ENCODE measurements around the gene NECTIN1.

NECTIN1 gene

DNA sequence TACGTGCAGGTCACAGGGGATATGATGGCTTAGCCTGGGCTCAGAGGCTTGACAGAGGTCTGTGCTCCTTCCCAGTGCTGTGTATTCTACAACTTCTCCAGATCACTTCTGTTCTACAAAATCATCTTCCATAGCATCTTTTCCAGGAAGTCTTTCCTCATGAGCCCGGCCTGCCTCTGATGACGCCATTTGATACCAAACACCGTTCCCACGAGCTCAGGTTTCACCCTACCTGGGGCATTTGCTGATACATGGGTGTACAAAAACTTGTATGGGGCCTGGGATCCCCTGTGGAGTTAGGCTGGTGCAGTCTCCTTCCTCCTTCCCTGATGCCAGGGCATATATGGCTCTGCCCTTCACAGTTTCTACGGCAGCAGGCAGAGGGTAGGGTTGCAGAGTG, 78.7 kb downstream of the NECTIN1 start:
- H3K27me3 ChIP-seq (ENCODE audit: low read length): no peaks in the 10 kb centered on the region
- no peaks in the 10 kb centered on the region for H4K20me1 ChIP-seq (ENCODE audit: low read depth, low read length)
- no peaks in the 10 kb centered on the region for H3K9me3 ChIP-seq (ENCODE audit: insufficient read depth, low read length)
- H3K4me2 ChIP-seq (ENCODE audit: low read depth, low read length, poor library complexity, severe bottlenecking): no peak overlapping the region
- no peak overlapping the region for H3K4me3 ChIP-seq (ENCODE audit: insufficient read depth, low read length, poor library complexity, severe bottlenecking)
- no peak overlapping the region for H2AFZ ChIP-seq (ENCODE audit: low read depth, low read length, severe bottlenecking)
- no peaks in the 10 kb centered on the region for H3K9me2 ChIP-seq (replicated peaks; ENCODE audit: insufficient read depth, low read length)
- H3F3A ChIP-seq (ENCODE audit: insufficient read depth): no peaks in the 10 kb centered on the region
- no peaks in the 10 kb centered on the region for H3K79me2 ChIP-seq (ENCODE audit: insufficient read depth, low read length)
- no peaks in the 10 kb centered on the region for H3K36me3 ChIP-seq (ENCODE audit: low read length)
- H3K9ac ChIP-seq (ENCODE audit: low read length): no peak overlapping the region
- TF ChIP-seq EZH2phosphoT487 (conservative IDR thresholded peaks at IDR 0.05; ENCODE audit: low read length) (no peak), CTCF (IDR thresholded peaks at IDR 0.05; ENCODE audit: insufficient read depth, low read length, poor library complexity, severe bottlenecking) (no peak)
- H3K27ac ChIP-seq (ENCODE audit: low read depth, low read length): no peak overlapping the region

GRCh38 chr11:119647254-119647653, 81.7 kb downstream of the NECTIN1 start:
- no peaks in the 10 kb centered on the region for H3K9me3 ChIP-seq (ENCODE audit: insufficient read depth, low read length)
- H4K20me1 ChIP-seq (ENCODE audit: low read depth, low read length): no peaks in the 10 kb centered on the region

DNA sequence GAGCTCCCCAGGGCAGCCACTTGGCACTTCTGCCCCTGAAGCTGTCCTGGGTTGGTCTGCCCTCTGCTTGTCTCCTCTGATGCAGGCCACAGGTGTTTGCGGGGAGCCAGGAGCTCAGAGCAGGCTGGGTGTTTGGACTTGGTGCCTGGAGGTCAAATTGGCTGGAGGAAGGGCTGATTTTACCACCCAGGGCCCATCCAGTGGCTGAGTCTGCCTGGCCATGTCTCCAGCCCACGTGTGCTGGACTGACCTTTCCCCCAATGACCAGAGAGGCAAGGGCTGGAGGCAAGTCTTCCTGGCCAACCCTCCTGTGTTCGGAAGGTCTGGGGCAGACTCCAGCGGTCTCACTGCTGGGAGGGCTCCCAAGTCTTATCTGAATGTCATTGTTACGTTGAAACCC, 84.0 kb downstream of the NECTIN1 start:
- Histone ChIP-seq H3K36me3 (ENCODE audit: low read length) (no peaks in the 10 kb centered on the region), H3K4me2 (ENCODE audit: low read depth, low read length, poor library complexity, severe bottlenecking) (no peak overlapping the region), H3F3A (ENCODE audit: insufficient read depth) (no peaks in the 10 kb centered on the region), H3K27ac (ENCODE audit: low read depth, low read length) (no peak overlapping the region), H4K20me1 (ENCODE audit: low read depth, low read length) (no peaks in the 10 kb centered on the region), H3K79me2 (ENCODE audit: insufficient read depth, low read length) (no peaks in the 10 kb centered on the region), H2AFZ (ENCODE audit: low read depth, low read length, severe bottlenecking) (no peak overlapping the region), H3K9me2 (replicated peaks; ENCODE audit: insufficient read depth, low read length) (no peaks in the 10 kb centered on the region), H3K4me3 (ENCODE audit: insufficient read depth, low read length, poor library complexity, severe bottlenecking) (no peak overlapping the region), H3K9ac (ENCODE audit: low read length) (no peak overlapping the region), H3K9me3 (ENCODE audit: insufficient read depth, low read length) (no peaks in the 10 kb centered on the region), H3K27me3 (ENCODE audit: low read length) (no peaks in the 10 kb centered on the region)
- no peak for TF ChIP-seq CTCF (IDR thresholded peaks at IDR 0.05; ENCODE audit: insufficient read depth, low read length, poor library complexity, severe bottlenecking)
- no peak for TF ChIP-seq EZH2phosphoT487 (conservative IDR thresholded peaks at IDR 0.05; ENCODE audit: low read length)

More at GRCh38 chr11:119647254-119647653, 81.7 kb downstream of the NECTIN1 start:
- H3K4me2 ChIP-seq (ENCODE audit: low read depth, low read length, poor library complexity, severe bottlenecking): no peak overlapping the region
- no peak for TF ChIP-seq CTCF (IDR thresholded peaks at IDR 0.05; ENCODE audit: insufficient read depth, low read length, poor library complexity, severe bottlenecking)
- no peak for TF ChIP-seq EZH2phosphoT487 (conservative IDR thresholded peaks at IDR 0.05; ENCODE audit: low read length)
- no peaks in the 10 kb centered on the region for H3F3A ChIP-seq (ENCODE audit: insufficient read depth)
- no peaks in the 10 kb centered on the region for H3K79me2 ChIP-seq (ENCODE audit: insufficient read depth, low read length)
- no peak overlapping the region for H3K9ac ChIP-seq (ENCODE audit: low read length)
- H3K27ac ChIP-seq (ENCODE audit: low read depth, low read length): no peak overlapping the region
- H3K27me3 ChIP-seq (ENCODE audit: low read length): no peaks in the 10 kb centered on the region
- no peak overlapping the region for H2AFZ ChIP-seq (ENCODE audit: low read depth, low read length, severe bottlenecking)
- H3K36me3 ChIP-seq (ENCODE audit: low read length): no peaks in the 10 kb centered on the region
- H3K9me2 ChIP-seq (replicated peaks; ENCODE audit: insufficient read depth, low read length): no peaks in the 10 kb centered on the region
- no peak overlapping the region for H3K4me3 ChIP-seq (ENCODE audit: insufficient read depth, low read length, poor library complexity, severe bottlenecking)
